HG03025 (cell line): Measurements from ENCODE around the gene FOXK2.

Experiments
- ATAC-seq: cut with Tn5 transposase; IDR thresholded peaks from one replicate; pipeline ENCODE4 v1.9.1; 2021; ENCODE audit warnings: mild to moderate bottlenecking, moderate library complexity; ENCODE audit not compliant: unreplicated experiment, low FRiP score

Gene FOXK2

GRCh38 chr17:82586576-82587233 is 67.2 kb downstream of the FOXK2 start:
- no peak for ATAC-seq

- ATAC-seq = no peak
These were observed 67.9 kb downstream of the FOXK2 start for GRCh38 chr17:82587234-82588086.

GRCh38 chr17:82588266-82589175 is 69.0 kb downstream of the FOXK2 start:
- no peak for ATAC-seq

GRCh38 chr17:82589851-82590180 is 70.3 kb downstream of the FOXK2 start:
- no peak for ATAC-seq

- ATAC-seq = no peak
These were observed 70.7 kb downstream of the FOXK2 start for GRCh38 chr17:82590216-82590615.

GRCh38 chr17:82590881-82591539 is 71.5 kb downstream of the FOXK2 start:
- no peak for ATAC-seq

GRCh38 chr17:82592289-82592766 is 72.8 kb downstream of the FOXK2 start:
- no peak for ATAC-seq

GRCh38 chr17:82592767-82593589 is 73.4 kb downstream of the FOXK2 start:
- ATAC-seq = no peak

- no peak for ATAC-seq
These were observed 74.1 kb downstream of the FOXK2 start for GRCh38 chr17:82593590-82594087.

- no peak for ATAC-seq
These were observed 75.0 kb downstream of the FOXK2 start for GRCh38 chr17:82594571-82594970.

GRCh38 chr17:82595893-82596292 is 76.4 kb downstream of the FOXK2 start:
- ATAC-seq = no peak

- no peak for ATAC-seq
These were observed 76.8 kb downstream of the FOXK2 start for GRCh38 chr17:82596296-82596695.

- ATAC-seq = no peak
These were observed 77.5 kb downstream of the FOXK2 start for GRCh38 chr17:82596837-82597672.

- no peak for ATAC-seq
These were observed 79.0 kb downstream of the FOXK2 start for GRCh38 chr17:82598256-82599119.

GRCh38 chr17:82599674-82600661 is 80.4 kb downstream of the FOXK2 start:
- no peak for ATAC-seq

GRCh38 chr17:82600731-82601446 is 81.4 kb downstream of the FOXK2 start:
- no peak for ATAC-seq
